ENCODE results near the gene RGS1. TPM values are rescaled to one million over a fixed set of nuclear protein-coding genes. Genes with fewer than 3 reads are reported as not detected.

RGS1 gene
- total RNA-seq, 1 donor from 2014 or later = not detected

GRCh38 chr1:192581131-192581927 lies 5.8 kb downstream of the RGS1 start:
- DNase-seq = no peak
- Mint-ChIP-seq H3K4me3 (ENCODE audit: unreplicated experiment) (no peak overlapping the region), H3K27me3 (ENCODE audit: unreplicated experiment) (no peaks in the 10 kb centered on the region), H3K9me3 (ENCODE audit: unreplicated experiment) (no peaks in the 10 kb centered on the region), H3K27ac (ENCODE audit: unreplicated experiment) (no peak overlapping the region), H3K4me1 (ENCODE audit: low read depth, unreplicated experiment) (peaks cover 4% of the 10 kb centered on the region), H3K36me3 (ENCODE audit: unreplicated experiment) (no peaks in the 10 kb centered on the region)
- TF ChIP-seq, protein P1, sequence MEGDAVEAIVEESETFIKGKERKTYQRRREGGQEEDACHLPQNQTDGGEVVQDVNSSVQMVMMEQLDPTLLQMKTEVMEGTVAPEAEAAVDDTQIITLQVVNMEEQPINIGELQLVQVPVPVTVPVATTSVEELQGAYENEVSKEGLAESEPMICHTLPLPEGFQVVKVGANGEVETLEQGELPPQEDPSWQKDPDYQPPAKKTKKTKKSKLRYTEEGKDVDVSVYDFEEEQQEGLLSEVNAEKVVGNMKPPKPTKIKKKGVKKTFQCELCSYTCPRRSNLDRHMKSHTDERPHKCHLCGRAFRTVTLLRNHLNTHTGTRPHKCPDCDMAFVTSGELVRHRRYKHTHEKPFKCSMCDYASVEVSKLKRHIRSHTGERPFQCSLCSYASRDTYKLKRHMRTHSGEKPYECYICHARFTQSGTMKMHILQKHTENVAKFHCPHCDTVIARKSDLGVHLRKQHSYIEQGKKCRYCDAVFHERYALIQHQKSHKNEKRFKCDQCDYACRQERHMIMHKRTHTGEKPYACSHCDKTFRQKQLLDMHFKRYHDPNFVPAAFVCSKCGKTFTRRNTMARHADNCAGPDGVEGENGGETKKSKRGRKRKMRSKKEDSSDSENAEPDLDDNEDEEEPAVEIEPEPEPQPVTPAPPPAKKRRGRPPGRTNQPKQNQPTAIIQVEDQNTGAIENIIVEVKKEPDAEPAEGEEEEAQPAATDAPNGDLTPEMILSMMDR (IDR thresholded peaks at IDR 0.05; ENCODE audit: partially characterized antibody, unreplicated experiment) = no peak

GRCh38 chr1:192584866-192585265 lies 9.3 kb downstream of the RGS1 start:
- Mint-ChIP-seq H3K9me3 (ENCODE audit: unreplicated experiment) (no peaks in the 10 kb centered on the region), H3K27me3 (ENCODE audit: unreplicated experiment) (no peaks in the 10 kb centered on the region), H3K4me3 (ENCODE audit: unreplicated experiment) (no peak overlapping the region), H3K4me1 (ENCODE audit: low read depth, unreplicated experiment) (no peaks in the 10 kb centered on the region), H3K36me3 (ENCODE audit: unreplicated experiment) (no peaks in the 10 kb centered on the region), H3K27ac (ENCODE audit: unreplicated experiment) (no peak overlapping the region)
- TF ChIP-seq, protein P1 (IDR thresholded peaks at IDR 0.05; ENCODE audit: partially characterized antibody, unreplicated experiment) = no peak
- no peak for DNase-seq

DNA sequence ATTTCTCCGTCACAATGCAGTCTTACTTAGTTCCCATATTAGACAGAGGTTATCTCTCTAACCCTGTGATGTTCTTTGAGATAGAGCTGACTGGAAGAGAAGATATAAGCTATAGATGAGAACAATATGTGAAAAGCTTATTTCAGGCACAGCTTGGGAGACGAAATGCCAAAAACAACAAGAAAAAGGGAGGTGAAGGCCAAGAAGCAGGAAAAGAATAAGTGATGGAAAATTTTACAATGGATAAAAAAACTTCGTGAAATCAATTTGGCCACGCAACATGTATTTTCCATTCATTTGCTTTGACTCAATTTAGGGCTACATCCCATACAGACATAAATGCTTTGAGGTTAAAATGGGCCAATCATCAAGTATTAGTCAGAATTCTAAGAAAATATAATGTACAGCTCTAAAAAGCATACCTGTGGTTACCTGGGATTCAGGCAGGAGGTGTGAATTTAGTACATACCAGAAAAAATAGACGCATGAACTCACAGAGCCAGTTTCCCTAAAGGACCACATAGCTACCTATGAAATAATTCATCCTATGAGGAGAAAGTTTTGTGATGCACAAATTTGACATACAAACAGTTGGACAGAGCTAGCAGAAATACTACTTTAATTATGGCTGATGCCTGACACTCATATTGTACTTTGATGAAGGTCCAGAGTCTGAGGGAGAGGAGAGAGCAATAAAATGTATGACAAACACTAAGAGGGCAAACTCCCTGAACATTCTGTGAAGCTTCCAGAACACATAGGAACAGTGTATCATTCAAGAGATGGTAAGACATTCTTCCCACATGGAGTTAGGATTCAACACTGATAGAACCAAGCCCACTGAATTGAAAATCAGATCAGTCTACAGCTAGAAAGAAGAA lies 12.1 kb downstream of the RGS1 start:
- H3K27me3 Mint-ChIP-seq (ENCODE audit: unreplicated experiment) = no peaks in the 10 kb centered on the region
- no peak overlapping the region for H3K4me3 Mint-ChIP-seq (ENCODE audit: unreplicated experiment)
- no peaks in the 10 kb centered on the region for H3K4me1 Mint-ChIP-seq (ENCODE audit: low read depth, unreplicated experiment)
- TF ChIP-seq, protein P1 (IDR thresholded peaks at IDR 0.05; ENCODE audit: partially characterized antibody, unreplicated experiment) = no peak
- H3K27ac Mint-ChIP-seq (ENCODE audit: unreplicated experiment) = no peak overlapping the region
- H3K36me3 Mint-ChIP-seq (ENCODE audit: unreplicated experiment) = no peaks in the 10 kb centered on the region
- no peak for DNase-seq
- no peaks in the 10 kb centered on the region for H3K9me3 Mint-ChIP-seq (ENCODE audit: unreplicated experiment)

GRCh38 chr1:192588546-192588945 lies 13.0 kb downstream of the RGS1 start:
- DNase-seq = no peak
- no peaks in the 10 kb centered on the region for H3K9me3 Mint-ChIP-seq (ENCODE audit: unreplicated experiment)
- H3K4me1 Mint-ChIP-seq (ENCODE audit: low read depth, unreplicated experiment) = no peaks in the 10 kb centered on the region
- H3K27me3 Mint-ChIP-seq (ENCODE audit: unreplicated experiment) = no peaks in the 10 kb centered on the region
- H3K36me3 Mint-ChIP-seq (ENCODE audit: unreplicated experiment) = no peaks in the 10 kb centered on the region
- H3K4me3 Mint-ChIP-seq (ENCODE audit: unreplicated experiment) = no peak overlapping the region
- TF ChIP-seq, protein P1 (IDR thresholded peaks at IDR 0.05; ENCODE audit: partially characterized antibody, unreplicated experiment) = no peak
- H3K27ac Mint-ChIP-seq (ENCODE audit: unreplicated experiment) = no peak overlapping the region

Measured in glutamatergic neuron (in vitro differentiated cells).